ENCODE results near the gene PARP15.

GRCh38 chr3:122560680-122561079 lies 16.8 kb upstream of the PARP15 start:
- TF ChIP-seq BHLHE40 (IDR thresholded peaks at IDR 0.05; ENCODE audit: borderline replicate concordance) (no peak), SUZ12 (IDR thresholded peaks at IDR 0.05) (no peak), L3MBTL2 (conservative IDR thresholded peaks at IDR 0.05) (no peak)
